ENCODE results near the gene RMND1.
"Not testable (repeated sequence)": the region's sequence is repeated elsewhere in the genome, so short reads cannot be mapped to it uniquely, and the experiment has no call there.

Gene RMND1

DNA sequence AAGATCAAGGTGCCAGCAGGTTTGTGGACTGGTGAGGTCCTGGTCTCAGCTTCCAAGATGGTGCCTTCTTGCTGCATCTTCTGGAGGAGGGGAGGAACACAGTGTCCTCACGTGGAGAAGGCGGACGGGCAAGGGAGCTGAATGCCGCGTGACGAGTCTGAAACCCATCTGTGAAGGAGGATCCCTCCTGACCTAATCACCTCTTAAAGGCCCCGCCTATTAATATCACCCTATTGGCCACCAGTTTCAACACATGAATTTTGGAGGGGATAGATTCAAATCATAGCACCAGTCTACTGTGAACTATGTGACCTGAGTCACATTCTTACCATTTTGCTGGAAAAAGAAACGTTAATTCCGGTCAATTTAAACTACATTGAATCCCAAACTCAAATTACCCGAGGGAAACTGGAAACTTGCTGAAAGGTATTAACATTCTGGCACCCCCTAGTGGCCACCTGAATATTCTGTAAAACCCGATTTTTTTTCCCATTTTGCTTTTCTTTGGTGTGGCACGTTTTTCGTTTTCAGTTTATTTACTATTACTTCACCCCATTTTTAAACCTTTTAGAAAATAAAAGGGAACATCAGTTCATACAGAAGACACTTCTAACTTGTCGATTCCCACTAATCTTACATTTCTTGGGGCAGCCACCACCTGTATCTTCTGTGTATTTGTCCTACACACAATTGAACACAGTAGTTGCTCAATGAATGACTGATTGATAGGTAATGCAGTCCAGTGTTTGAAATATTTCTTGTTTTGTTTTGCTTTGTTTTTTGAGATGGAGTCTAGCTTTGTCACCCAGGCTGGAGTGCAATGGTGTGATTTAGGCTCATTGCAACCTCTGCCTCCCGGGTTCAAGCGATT is 24.0 kb upstream of the RMND1 start:
- Histone ChIP-seq H3K4me1 (peaks cover 0 to 5% (median 1%) of the 10 kb centered on the region in 4 donors), H3K4me3 (no peak overlapping the region), H3K27ac (no peak overlapping the region), H3K36me3 (no peaks in the 10 kb centered on the region), H3K9me3 (no peaks in the 10 kb centered on the region), H3K27me3 (no peaks in the 10 kb centered on the region)
- TF ChIP-seq, protein P1, sequence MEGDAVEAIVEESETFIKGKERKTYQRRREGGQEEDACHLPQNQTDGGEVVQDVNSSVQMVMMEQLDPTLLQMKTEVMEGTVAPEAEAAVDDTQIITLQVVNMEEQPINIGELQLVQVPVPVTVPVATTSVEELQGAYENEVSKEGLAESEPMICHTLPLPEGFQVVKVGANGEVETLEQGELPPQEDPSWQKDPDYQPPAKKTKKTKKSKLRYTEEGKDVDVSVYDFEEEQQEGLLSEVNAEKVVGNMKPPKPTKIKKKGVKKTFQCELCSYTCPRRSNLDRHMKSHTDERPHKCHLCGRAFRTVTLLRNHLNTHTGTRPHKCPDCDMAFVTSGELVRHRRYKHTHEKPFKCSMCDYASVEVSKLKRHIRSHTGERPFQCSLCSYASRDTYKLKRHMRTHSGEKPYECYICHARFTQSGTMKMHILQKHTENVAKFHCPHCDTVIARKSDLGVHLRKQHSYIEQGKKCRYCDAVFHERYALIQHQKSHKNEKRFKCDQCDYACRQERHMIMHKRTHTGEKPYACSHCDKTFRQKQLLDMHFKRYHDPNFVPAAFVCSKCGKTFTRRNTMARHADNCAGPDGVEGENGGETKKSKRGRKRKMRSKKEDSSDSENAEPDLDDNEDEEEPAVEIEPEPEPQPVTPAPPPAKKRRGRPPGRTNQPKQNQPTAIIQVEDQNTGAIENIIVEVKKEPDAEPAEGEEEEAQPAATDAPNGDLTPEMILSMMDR (IDR thresholded peaks at IDR 0.05), result peak; percentile 78 to 85
- intact Hi-C loops (cut with DNase I; ENCODE audit: low total_unique reads), result loop anchor here (5.0 kb wide), 2 partner anchors 34 to 69 kb away; no protein-coding TSS in a partner anchor
- no peak for DNase-seq

DNA sequence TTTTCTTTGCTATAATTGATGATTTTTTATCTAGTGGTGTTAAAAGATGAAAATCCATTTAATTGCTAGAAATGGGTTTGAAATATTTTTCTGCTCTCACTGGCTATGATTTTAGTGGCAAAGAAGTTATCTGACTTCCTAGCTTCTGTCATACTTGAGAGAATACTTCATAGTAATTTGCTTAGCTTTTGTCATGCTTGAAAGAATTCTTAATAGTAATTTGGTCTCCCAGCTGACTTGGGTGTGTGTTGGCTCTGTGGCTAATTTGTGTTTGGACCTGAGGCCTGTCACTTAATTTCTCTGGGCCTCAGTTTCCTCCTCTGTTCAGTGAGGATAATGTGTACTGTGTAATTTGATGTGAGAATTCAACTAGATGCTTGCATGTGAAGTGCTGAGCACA is 12.8 kb upstream of the RMND1 start:
- H3K4me3 ChIP-seq, result no peak overlapping the region
- H3K36me3 ChIP-seq, result peaks cover 19 to 46% (median 30%) of the 10 kb centered on the region in 3 donors
- TF ChIP-seq, protein P1 (IDR thresholded peaks at IDR 0.05), result no peak
- intact Hi-C loops (cut with DNase I; ENCODE audit: low total_unique reads), result no loop called here
- no peak overlapping the region for H3K27ac ChIP-seq
- no peaks in the 10 kb centered on the region for H3K9me3 ChIP-seq
- no peak for DNase-seq
- no peaks in the 10 kb centered on the region for H3K27me3 ChIP-seq
- H3K4me1 ChIP-seq, result no peaks in the 10 kb centered on the region

DNA sequence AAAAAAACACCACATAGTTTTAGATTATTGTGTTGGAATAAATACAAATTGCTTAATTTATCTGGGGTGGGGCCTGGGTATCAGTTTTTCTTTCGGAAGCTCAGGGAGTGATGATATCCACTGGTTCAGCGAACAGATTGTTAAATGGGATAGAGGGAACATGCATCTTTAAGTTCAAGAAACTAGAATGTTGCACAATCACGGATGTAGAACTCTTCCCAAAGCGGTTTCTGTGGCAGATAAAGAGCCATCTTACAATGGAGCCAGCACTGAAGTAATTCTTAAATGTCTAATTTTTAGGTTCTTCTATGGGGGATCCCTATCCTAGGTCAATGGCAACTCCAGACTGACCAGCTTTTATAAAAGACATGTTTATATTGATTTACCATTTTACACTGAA is 9.7 kb upstream of the RMND1 start:
- Histone ChIP-seq H3K9me3 (no peaks in the 10 kb centered on the region), H3K4me3 (no peak overlapping the region), H3K27me3 (no peaks in the 10 kb centered on the region), H3K4me1 (peaks cover 0 to 3% (median 0%) of the 10 kb centered on the region in 4 donors), H3K27ac (no peak overlapping the region), H3K36me3 (peaks cover 27 to 46% (median 38%) of the 10 kb centered on the region in 3 donors)
- TF ChIP-seq, protein P1 (IDR thresholded peaks at IDR 0.05), result no peak
- DNase-seq, result no peak
- intact Hi-C loops (cut with DNase I; ENCODE audit: low total_unique reads), result no loop called here

DNA sequence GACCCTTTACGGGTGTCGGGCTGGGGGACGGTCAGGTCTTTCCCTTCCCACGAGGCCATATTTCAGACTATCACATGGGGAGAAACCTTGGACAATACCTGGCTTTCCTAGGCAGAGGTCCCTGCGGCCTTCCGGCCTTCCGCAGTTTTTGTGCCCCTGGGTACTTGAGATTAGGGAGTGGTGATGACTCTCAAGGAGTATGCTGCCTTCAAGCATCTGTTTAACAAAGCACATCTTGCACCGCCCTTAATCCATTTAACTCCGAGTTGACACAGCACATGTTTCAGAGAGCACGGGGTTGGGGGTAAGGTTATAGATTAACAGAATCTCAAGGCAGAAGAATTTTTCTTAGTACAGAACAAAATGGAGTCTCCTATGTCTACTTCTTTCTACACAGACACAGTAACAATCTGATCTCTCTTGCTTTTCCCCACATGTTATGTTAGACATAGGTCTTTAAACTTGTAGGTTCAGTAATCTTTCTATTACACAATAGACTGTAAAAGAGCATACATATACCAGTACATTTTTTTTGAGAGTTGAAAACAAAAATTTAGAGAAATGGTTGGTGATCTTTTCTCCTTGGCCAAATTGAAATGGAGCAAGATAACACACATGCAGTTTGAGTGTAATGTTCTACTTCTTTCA is 3.9 kb upstream of the RMND1 start:
- peaks cover 22 to 27% (median 26%) of the 10 kb centered on the region in 3 donors for H3K36me3 ChIP-seq
- H3K4me1 ChIP-seq, result peaks cover 0 to 27% (median 18%) of the 10 kb centered on the region in 4 donors
- H3K4me3 ChIP-seq; H3K27ac ChIP-seq; DNase-seq; H3K27me3 ChIP-seq; H3K9me3 ChIP-seq; intact Hi-C loops (cut with DNase I; ENCODE audit: low total_unique reads): not testable (repeated sequence)

DNA sequence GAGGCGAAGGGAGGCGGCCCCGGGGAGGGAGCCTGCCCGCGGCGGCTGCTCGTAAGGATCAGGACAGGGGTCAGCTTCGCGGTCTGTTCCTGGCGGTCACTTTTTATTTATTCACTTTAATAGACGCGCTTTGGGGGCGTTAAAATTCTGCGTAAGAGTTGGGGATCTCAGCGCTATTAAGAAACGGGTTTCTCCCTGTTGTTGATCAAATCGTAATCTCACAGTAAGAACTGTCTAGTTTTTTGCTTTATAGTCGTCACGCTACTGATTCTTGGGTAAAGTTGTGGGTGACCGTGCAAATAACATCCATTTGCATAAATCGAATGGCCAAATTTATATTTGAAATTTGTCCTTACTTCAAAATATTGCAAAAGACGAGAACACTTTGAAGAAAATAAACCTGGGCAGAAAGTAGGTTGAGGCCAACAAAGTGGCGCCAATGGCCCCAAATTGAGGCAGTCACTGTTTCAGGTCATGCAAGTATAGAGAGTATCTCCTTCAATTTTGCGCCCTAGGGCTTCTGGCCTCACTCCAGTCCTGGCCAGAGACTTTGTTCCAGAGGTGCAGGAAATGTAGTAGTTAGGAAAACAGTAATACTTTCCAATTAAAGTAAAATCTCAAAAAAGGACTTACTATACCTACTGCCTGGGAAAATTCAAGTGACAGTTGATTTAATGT is 963 bp upstream of the RMND1 start:
- DNase-seq, result peak in 1 of 2 donors; percentile 57
- peak overlapping the region; percentile 93 to 97 for H3K27ac ChIP-seq
- H3K9me3 ChIP-seq, result no peaks in the 10 kb centered on the region
- peaks cover 0 to under 1% (median 0%) of the 10 kb centered on the region in 3 donors for H3K36me3 ChIP-seq
- TF ChIP-seq, protein P1 (IDR thresholded peaks at IDR 0.05), result no peak
- intact Hi-C loops (cut with DNase I; ENCODE audit: low total_unique reads), result loop anchor here (5.0 kb wide), 1 partner anchor 406 kb away; no protein-coding TSS in a partner anchor
- peak overlapping the region; percentile 84 to 89 for H3K4me3 ChIP-seq
- peaks cover 0 to 28% (median 18%) of the 10 kb centered on the region in 4 donors for H3K4me1 ChIP-seq
- no peaks in the 10 kb centered on the region for H3K27me3 ChIP-seq

Measured in tibial artery (tissue), 4 donors.